SJCRH30 (cell line): ENCODE results near the gene GALK1. TPM values are rescaled to one million over a fixed set of nuclear protein-coding genes. Genes with fewer than 3 reads are reported as not detected.
A peak's percentile ranks its signal among the peaks of the same experiment; 100 is the strongest.

ENCODE experiments used
- DNase-seq, 2 experiments: peaks; one replicate each; pipeline ENCODE4 v3.0.0-alpha.2; 2015 to 2020
- H3K27ac ChIP-seq: fragments of 250-450 bp; sonication (Bioruptor Pico); 2 replicates; pipeline ENCODE4 v1.5.1; 2020; ENCODE audit warnings: mild to moderate bottlenecking, moderate library complexity
- H3K27me3 ChIP-seq: fragments of 250-450 bp; sonication (Bioruptor Pico); 2 replicates; pipeline ENCODE4 v1.5.1; 2020; ENCODE audit warnings: mild to moderate bottlenecking, moderate library complexity
- H3K36me3 ChIP-seq: fragments of 250-450 bp; sonication (Bioruptor Pico); 2 replicates; pipeline ENCODE4 v1.5.1; 2020; ENCODE audit warnings: mild to moderate bottlenecking, moderate library complexity
- H3K4me1 ChIP-seq: fragments of 250-450 bp; sonication (Bioruptor Pico); 2 replicates; pipeline ENCODE4 v1.5.1; 2020; ENCODE audit warnings: mild to moderate bottlenecking, moderate library complexity
- H3K4me3 ChIP-seq: fragments of 250-450 bp; sonication (Bioruptor Pico); 2 replicates; pipeline ENCODE4 v1.5.1; 2020; ENCODE audit warnings: mild to moderate bottlenecking, moderate library complexity
- H3K9me3 ChIP-seq: fragments of 250-450 bp; sonication (Bioruptor Pico); replicated peaks from 2 replicates; pipeline ENCODE4 v1.5.1; 2020; ENCODE audit warnings: mild to moderate bottlenecking, moderate library complexity
- total RNA-seq: library from RNA; depleted of rRNA; stranded (reverse); fragments of >200 nt; shearing (Covaris generic); gene quantifications from 2 replicates; pipeline ENCODE4 v1.2.3, GENCODE V29; 2014

GALK1 gene
- total RNA-seq, 1 experiment from 2014 or later = 29.0 TPM

DNA sequence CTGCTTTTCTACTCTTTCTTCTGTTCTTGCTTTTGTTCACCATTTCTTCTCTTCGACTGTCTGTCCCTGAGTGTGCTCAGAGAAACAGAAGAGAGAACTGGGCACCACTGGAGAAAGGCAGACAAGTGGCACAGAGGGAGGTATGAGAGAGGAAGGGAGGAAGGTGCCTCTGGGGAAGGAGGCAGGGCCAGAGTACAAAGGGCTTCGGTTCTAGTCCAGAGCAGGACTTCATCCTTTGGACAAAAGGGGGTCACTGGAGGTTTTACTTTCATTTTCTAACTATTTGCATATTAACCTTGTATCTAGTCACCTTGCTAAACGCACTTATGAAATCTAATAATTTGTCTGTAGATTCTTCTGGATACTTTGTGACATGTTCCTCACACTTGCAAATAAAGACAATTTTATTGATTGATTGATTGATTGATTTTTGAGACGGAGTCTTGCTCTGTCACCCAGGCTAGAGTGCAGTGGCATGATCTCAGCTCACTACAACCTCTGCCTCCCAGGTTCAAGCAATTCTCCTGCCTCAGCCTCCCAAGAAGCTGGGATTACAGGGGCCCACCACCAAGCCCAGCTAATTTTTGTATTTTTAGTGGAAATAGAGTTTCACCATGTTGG lies 30.2 kb downstream of the GALK1 start:
- H3K9me3 ChIP-seq = no peaks in the 10 kb centered on the region
- no peak overlapping the region for H3K4me3 ChIP-seq
- H3K27ac ChIP-seq = no peak overlapping the region
- H3K36me3 ChIP-seq = no peaks in the 10 kb centered on the region
- H3K27me3 ChIP-seq = peaks cover 11% of the 10 kb centered on the region; the same call in 1 of the 2 replicates
- H3K4me1 ChIP-seq = no peaks in the 10 kb centered on the region
- DNase-seq = no peak

DNA sequence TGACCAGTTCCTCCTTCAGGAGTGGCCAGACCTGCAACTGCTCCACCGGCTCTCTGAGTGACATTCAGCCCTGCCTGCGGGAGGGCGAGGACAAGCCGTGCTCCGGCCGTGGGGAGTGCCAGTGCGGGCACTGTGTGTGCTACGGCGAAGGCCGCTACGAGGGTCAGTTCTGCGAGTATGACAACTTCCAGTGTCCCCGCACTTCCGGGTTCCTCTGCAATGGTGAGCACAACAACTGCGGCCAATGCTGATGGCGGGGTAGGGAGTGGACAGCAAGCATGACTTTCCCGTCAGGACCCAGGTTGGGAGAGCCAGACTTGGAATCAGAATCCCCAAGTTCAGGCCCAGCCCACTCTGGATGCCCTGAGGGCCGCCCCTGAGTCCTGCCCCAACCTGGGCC lies 31.5 kb downstream of the GALK1 start:
- no peak overlapping the region for H3K27ac ChIP-seq
- no peak overlapping the region for H3K4me3 ChIP-seq
- peaks cover 8% of the 10 kb centered on the region; the same call in 1 of the 2 replicates for H3K27me3 ChIP-seq
- H3K4me1 ChIP-seq = no peaks in the 10 kb centered on the region
- no peaks in the 10 kb centered on the region for H3K9me3 ChIP-seq
- no peaks in the 10 kb centered on the region for H3K36me3 ChIP-seq
- DNase-seq = no peak

DNA sequence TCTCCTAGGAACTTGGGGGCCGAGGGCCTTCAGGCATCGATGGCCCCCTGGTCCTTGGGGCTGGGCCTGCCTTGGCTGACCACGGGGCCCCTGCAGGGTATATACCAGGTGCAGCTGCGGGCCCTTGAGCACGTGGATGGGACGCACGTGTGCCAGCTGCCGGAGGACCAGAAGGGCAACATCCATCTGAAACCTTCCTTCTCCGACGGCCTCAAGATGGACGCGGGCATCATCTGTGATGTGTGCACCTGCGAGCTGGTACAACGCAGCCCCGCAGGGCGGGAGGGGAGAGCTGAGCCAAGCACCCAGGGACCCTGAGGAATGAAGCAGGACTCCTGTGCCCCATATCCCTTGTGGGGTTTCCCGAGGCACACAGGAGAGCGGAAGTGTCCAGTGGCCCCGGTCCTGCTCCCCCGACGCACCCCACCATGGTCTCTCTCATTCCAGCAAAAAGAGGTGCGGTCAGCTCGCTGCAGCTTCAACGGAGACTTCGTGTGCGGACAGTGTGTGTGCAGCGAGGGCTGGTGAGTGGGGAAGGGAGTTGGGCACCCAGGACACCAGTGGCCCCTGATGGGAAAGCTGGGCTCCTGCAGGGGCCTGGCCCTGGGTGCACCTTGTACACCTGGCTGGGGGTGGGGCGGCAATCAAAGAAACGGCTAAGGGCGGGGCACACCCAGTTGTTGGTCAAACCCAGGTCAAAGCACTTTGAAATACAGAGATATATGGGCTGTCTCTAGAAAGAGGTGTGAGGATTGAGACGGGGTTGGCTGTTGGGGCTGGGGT lies 33.1 kb downstream of the GALK1 start:
- Histone ChIP-seq H3K4me3 (no peak overlapping the region), H3K27me3 (peaks cover 6% of the 10 kb centered on the region; the same call in 1 of the 2 replicates), H3K4me1 (no peaks in the 10 kb centered on the region), H3K27ac (no peak overlapping the region), H3K9me3 (no peaks in the 10 kb centered on the region), H3K36me3 (no peaks in the 10 kb centered on the region)
- DNase-seq = no peak

- Histone ChIP-seq H3K36me3 (no peaks in the 10 kb centered on the region), H3K27ac (no peak overlapping the region), H3K9me3 (no peaks in the 10 kb centered on the region), H3K4me3 (no peak overlapping the region), H3K27me3 (peaks cover 6% of the 10 kb centered on the region; the same call in 1 of the 2 replicates), H3K4me1 (no peaks in the 10 kb centered on the region)
- DNase-seq = no peak
Observed at GRCh38 chr17:75731086-75731715, 33.8 kb downstream of the GALK1 start.

- no peak for DNase-seq
- H3K4me1 ChIP-seq = no peaks in the 10 kb centered on the region
- H3K27me3 ChIP-seq = peaks cover 3% of the 10 kb centered on the region; the same call in 1 of the 2 replicates
- H3K9me3 ChIP-seq = no peaks in the 10 kb centered on the region
- H3K4me3 ChIP-seq = no peak overlapping the region
- H3K27ac ChIP-seq = no peak overlapping the region
- H3K36me3 ChIP-seq = no peaks in the 10 kb centered on the region
Observed at GRCh38 chr17:75730065-75730464, 34.9 kb downstream of the GALK1 start.

- Histone ChIP-seq H3K27ac (no peak overlapping the region), H3K4me3 (no peak overlapping the region), H3K9me3 (no peaks in the 10 kb centered on the region), H3K4me1 (no peaks in the 10 kb centered on the region), H3K36me3 (no peaks in the 10 kb centered on the region), H3K27me3 (peaks cover 4% of the 10 kb centered on the region)
- no peak for DNase-seq
Observed at GRCh38 chr17:75729351-75729750, 35.6 kb downstream of the GALK1 start.

DNA sequence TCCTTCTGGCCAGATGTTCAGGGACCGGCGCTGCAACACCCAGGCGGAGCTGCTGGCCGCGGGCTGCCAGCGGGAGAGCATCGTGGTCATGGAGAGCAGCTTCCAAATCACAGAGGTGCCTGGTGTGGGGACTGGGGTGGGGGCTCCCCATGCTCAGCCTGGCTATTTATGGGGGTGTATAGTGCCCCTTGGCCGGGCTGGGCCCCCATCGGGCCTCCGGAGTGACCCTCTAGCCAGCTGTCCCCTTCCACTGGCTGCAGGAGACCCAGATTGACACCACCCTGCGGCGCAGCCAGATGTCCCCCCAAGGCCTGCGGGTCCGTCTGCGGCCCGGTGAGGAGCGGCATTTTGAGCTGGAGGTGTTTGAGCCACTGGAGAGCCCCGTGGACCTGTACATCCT lies 37.6 kb downstream of the GALK1 start:
- H3K36me3 ChIP-seq = no peaks in the 10 kb centered on the region
- no peaks in the 10 kb centered on the region for H3K4me1 ChIP-seq
- no peak overlapping the region for H3K4me3 ChIP-seq
- H3K9me3 ChIP-seq = no peaks in the 10 kb centered on the region
- no peak overlapping the region for H3K27ac ChIP-seq
- no peak for DNase-seq
- peaks cover 22% of the 10 kb centered on the region for H3K27me3 ChIP-seq

DNA sequence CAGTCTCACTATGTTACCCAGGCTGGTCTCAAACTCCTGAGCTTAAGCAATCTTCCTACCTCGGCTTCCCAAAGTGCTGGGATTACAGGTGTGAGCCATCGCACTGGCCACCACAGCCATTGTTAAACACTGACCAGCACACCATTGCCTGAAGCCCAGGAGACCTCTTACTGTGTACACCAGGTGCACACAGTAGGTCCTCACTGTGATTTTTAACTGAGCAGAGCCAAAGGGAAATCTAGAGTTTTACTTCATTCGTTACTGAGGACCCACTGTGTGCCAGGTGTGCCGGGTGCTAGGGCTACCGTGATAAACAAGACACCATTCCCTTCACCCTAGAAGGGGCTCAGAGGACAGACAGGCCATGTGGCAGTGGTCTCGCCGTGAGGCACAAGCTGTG lies 39.5 kb downstream of the GALK1 start:
- Histone ChIP-seq H3K27me3 (peaks cover 35% of the 10 kb centered on the region), H3K27ac (no peak overlapping the region), H3K4me1 (no peaks in the 10 kb centered on the region; the same call in 1 of the 2 replicates), H3K4me3 (no peak overlapping the region), H3K36me3 (no peaks in the 10 kb centered on the region), H3K9me3 (no peaks in the 10 kb centered on the region)
- no peak for DNase-seq

DNA sequence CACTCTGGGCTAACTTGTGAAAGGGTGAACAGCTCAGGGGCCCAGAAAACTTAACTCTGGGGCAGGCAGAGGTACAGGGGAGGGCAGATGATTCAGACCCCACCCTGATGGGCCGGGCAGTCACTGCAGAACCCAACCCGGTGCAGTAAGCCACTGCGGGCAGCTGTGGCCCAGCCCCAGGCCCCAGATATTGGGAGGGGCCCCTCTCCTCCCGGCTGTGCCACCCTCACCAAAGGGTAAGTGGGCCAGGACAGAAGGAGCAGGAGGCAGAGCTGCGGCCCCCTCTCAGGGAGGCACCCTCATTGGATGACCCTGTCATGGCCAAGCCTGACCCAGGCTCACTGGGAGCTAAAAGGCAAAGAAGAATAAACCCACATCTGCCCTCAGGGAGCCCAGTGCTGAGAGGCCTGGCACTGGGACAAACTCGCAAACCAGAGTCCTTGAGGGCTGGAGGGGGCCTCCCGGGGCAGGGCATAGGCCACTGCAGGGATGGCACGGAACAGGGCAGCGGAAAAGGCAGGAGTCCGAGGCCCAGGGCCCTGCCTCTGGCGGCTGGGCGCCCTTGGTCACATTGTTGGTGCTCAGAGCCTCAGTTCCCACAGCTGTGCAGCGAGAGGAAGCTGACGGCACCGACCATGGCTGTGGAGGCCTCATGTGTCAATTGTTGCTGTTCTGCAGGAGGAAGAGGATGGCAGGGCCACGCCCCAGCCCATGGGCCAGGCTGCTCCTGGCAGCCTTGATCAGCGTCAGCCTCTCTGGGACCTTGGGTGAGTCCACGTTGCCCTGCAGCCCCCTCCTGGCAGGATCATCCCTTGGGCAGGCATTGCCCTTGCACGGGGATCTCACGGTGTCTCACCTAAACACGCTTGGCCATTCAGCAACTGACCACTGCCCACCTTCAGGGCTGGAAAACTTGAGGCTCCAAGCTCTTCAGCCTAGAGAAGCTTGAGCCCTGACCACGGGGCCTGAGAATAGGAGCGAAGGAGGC lies 40.7 kb downstream of the GALK1 start:
- Histone ChIP-seq H3K9me3 (no peaks in the 10 kb centered on the region), H3K27ac (no peak overlapping the region), H3K36me3 (no peaks in the 10 kb centered on the region), H3K4me3 (no peak overlapping the region), H3K4me1 (no peaks in the 10 kb centered on the region; the same call in 1 of the 2 replicates), H3K27me3 (peaks cover 47% of the 10 kb centered on the region)
- no peak for DNase-seq

DNA sequence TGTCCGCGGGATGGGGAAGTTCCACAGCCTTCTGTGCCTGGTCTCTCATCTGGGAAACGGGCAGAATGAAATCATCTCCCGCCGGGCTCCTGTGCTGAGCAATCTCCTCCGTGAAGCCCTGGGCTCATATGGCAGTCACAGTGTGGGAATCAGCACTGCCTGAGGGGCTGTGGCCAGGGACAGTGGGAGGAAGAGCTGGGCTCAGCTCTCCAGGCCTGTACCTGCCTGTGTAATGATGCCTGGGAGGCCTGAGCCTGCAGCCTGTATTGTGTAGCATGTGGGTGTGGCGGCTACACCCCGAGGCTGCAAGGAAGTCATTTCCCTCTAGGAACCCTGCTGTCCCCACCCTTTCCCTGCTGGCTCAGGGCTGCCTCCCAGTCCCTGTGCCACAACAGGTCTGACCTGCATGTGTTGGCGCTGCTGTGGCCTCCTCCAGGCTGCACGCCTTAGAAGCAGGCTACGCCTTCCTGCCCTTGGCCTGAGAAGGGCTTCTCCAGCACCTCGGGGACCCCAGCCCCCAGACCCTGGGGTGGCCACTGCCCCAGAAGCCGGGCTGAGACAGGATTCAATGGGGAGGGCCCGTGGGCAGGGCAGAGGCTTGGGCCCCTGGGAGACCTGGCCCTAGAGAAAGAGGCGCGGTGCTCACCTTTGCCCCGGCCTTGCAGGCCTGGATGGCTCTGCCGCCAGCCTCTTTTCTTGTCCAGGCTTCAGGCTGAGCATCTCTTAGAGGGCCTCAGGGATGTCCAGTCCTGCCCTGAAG lies 41.6 kb downstream of the GALK1 start:
- peak in 1 of 2 experiments; percentile 42 for DNase-seq
- Histone ChIP-seq H3K27me3 (peaks cover 52% of the 10 kb centered on the region), H3K4me3 (no peak overlapping the region), H3K36me3 (no peaks in the 10 kb centered on the region), H3K27ac (no peak overlapping the region), H3K9me3 (no peaks in the 10 kb centered on the region), H3K4me1 (no peaks in the 10 kb centered on the region; the same call in 1 of the 2 replicates)

GRCh38 chr17:75722542-75723095 lies 42.4 kb downstream of the GALK1 start:
- Histone ChIP-seq H3K27me3 (peaks cover 55% of the 10 kb centered on the region), H3K4me1 (no peaks in the 10 kb centered on the region; the same call in 1 of the 2 replicates), H3K36me3 (no peaks in the 10 kb centered on the region), H3K4me3 (no peak overlapping the region), H3K27ac (no peak overlapping the region), H3K9me3 (no peaks in the 10 kb centered on the region)
- no peak for DNase-seq

DNA sequence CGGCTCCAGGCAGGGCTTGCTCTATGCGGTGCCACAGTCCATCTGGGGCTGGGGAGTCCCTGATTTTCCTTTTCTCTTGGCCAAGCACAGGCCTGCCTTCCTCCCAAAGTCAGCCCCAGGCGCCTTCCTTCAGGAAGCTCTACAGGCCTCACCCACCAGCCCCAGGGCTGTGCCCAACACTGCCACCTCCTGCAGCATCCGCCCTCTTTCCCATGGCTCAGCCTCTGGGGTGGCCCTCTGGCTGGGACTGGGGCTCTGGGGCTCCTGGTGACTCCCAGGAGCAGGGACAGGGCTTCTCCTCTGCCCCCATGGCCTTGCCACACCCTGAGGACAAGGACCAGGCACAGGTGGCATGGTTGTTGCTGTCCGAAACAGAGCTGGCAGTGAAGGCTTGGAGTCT lies 42.9 kb downstream of the GALK1 start:
- Histone ChIP-seq H3K4me1 (no peaks in the 10 kb centered on the region; the same call in 1 of the 2 replicates), H3K4me3 (no peak overlapping the region)

GRCh38 chr17:75721463-75722011 lies 43.5 kb downstream of the GALK1 start:
- Histone ChIP-seq H3K27me3 (peaks cover 53% of the 10 kb centered on the region), H3K4me3 (peak overlapping the region; percentile 51; the same call in 1 of the 2 replicates), H3K4me1 (no peaks in the 10 kb centered on the region; the same call in 1 of the 2 replicates), H3K27ac (no peak overlapping the region), H3K9me3 (no peaks in the 10 kb centered on the region), H3K36me3 (no peaks in the 10 kb centered on the region)
- no peak for DNase-seq

More for the DNA sequence above, 42.9 kb downstream of the GALK1 start:
- no peak for DNase-seq
- no peak overlapping the region for H3K27ac ChIP-seq
- H3K9me3 ChIP-seq = no peaks in the 10 kb centered on the region
- no peaks in the 10 kb centered on the region for H3K36me3 ChIP-seq
- peaks cover 53% of the 10 kb centered on the region for H3K27me3 ChIP-seq
